ENCODE results near the gene MEX3D.
"Not testable (repeated sequence)": the region's sequence is repeated elsewhere in the genome, so short reads cannot be mapped to it uniquely, and the experiment has no call there.

MEX3D gene

GRCh38 chr19:1533510-1534150, 34.5 kb downstream of the MEX3D start:
- DNase-seq = no peak

GRCh38 chr19:1532003-1532402, 36.1 kb downstream of the MEX3D start:
- no peak for DNase-seq

GRCh38 chr19:1531587-1531986, 36.5 kb downstream of the MEX3D start:
- no peak for DNase-seq

GRCh38 chr19:1530856-1531255, 37.3 kb downstream of the MEX3D start:
- not testable (repeated sequence) for DNase-seq

- DNase-seq = no peak
Observed at GRCh38 chr19:1529430-1529816, 38.7 kb downstream of the MEX3D start.

GRCh38 chr19:1528596-1529429, 39.3 kb downstream of the MEX3D start:
- DNase-seq = no peak

- DNase-seq = no peak
Observed at GRCh38 chr19:1527650-1528309, 40.3 kb downstream of the MEX3D start.

- no peak for DNase-seq
Observed at GRCh38 chr19:1526979-1527649, 41.0 kb downstream of the MEX3D start.

GRCh38 chr19:1526066-1526778, 41.9 kb downstream of the MEX3D start:
- no peak for DNase-seq

GRCh38 chr19:1525343-1525742, 42.8 kb downstream of the MEX3D start:
- DNase-seq = no peak

- no peak for DNase-seq
Observed at GRCh38 chr19:1524972-1525325, 43.2 kb downstream of the MEX3D start.

- no peak for DNase-seq
Observed at GRCh38 chr19:1524287-1524971, 43.7 kb downstream of the MEX3D start.

- DNase-seq = no peak
Observed at GRCh38 chr19:1523412-1524286, 44.5 kb downstream of the MEX3D start, which contains the start of gene PLK5. Gene PLK5, plus strand, starts transcription at chr19:1524077. Its CDS starts 2,920 bp downstream, at chr19:1526997.

- no peak for DNase-seq
Observed at GRCh38 chr19:1522838-1523237, 45.3 kb downstream of the MEX3D start.

- DNase-seq = no peak
Observed at GRCh38 chr19:1522061-1522460, 46.1 kb downstream of the MEX3D start.

- DNase-seq = no peak
Observed at GRCh38 chr19:1521636-1522035, 46.5 kb downstream of the MEX3D start.

- DNase-seq = no peak
Observed at GRCh38 chr19:1520203-1520780, 47.8 kb downstream of the MEX3D start.

GRCh38 chr19:1519802-1520201, 48.3 kb downstream of the MEX3D start:
- DNase-seq = not testable (repeated sequence)

GRCh38 chr19:1518471-1518870, 49.7 kb downstream of the MEX3D start:
- DNase-seq = no peak

- no peak for DNase-seq
Observed at GRCh38 chr19:1516395-1516753, 51.8 kb downstream of the MEX3D start.
